NCI-H748 (cell line): Measurements from ENCODE around the gene URAD.
A peak's percentile ranks its signal among the peaks of the same experiment; 100 is the strongest.

Experiments
- DNase-seq: peaks from one replicate; lab custom pipeline; 2025; ENCODE audit not compliant: unreplicated experiment; lab: John Stamatoyannopoulos, UW

Gene URAD

GRCh38 chr13:27960362-27961226 is 27.9 kb downstream of the URAD start:
- peak; percentile 93 for DNase-seq

- no peak for DNase-seq
Measured at GRCh38 chr13:27959976-27960361, 28.5 kb downstream of the URAD start.

- DNase-seq: no peak
Measured at GRCh38 chr13:27956576-27957300, 31.8 kb downstream of the URAD start.

- no peak for DNase-seq
Measured at GRCh38 chr13:27955014-27955591, 33.4 kb downstream of the URAD start.

- DNase-seq: no peak
Measured at GRCh38 chr13:27954406-27954851, 34.1 kb downstream of the URAD start.

- peak; percentile 93 for DNase-seq
Measured at GRCh38 chr13:27953676-27954405, 34.7 kb downstream of the URAD start.

- no peak for DNase-seq
Measured at GRCh38 chr13:27952876-27953675, 35.4 kb downstream of the URAD start.

GRCh38 chr13:27942972-27943371 is 45.5 kb downstream of the URAD start:
- peak; percentile 98 for DNase-seq

- peak; percentile 38 for DNase-seq
Measured at GRCh38 chr13:27933580-27934328, 54.7 kb downstream of the URAD start.

- no peak for DNase-seq
Measured at GRCh38 chr13:27933118-27933517, 55.4 kb downstream of the URAD start.

GRCh38 chr13:27929868-27930267 is 58.6 kb downstream of the URAD start:
- no peak for DNase-seq

GRCh38 chr13:27928805-27929753 is 59.4 kb downstream of the URAD start:
- DNase-seq: no peak

- no peak for DNase-seq
Measured at GRCh38 chr13:27928353-27928804, 60.1 kb downstream of the URAD start.
